Measurements from ENCODE around the gene ADORA2A. TPM values are rescaled to one million over a fixed set of nuclear protein-coding genes. Genes with fewer than 3 reads are reported as not detected.

The ADORA2A gene
- total RNA-seq, 1 donor from 2014 or later = under 0.01 TPM

GRCh38 chr22:24433001-24433827 is 5.8 kb downstream of the ADORA2A start:
- TF ChIP-seq, protein P1, sequence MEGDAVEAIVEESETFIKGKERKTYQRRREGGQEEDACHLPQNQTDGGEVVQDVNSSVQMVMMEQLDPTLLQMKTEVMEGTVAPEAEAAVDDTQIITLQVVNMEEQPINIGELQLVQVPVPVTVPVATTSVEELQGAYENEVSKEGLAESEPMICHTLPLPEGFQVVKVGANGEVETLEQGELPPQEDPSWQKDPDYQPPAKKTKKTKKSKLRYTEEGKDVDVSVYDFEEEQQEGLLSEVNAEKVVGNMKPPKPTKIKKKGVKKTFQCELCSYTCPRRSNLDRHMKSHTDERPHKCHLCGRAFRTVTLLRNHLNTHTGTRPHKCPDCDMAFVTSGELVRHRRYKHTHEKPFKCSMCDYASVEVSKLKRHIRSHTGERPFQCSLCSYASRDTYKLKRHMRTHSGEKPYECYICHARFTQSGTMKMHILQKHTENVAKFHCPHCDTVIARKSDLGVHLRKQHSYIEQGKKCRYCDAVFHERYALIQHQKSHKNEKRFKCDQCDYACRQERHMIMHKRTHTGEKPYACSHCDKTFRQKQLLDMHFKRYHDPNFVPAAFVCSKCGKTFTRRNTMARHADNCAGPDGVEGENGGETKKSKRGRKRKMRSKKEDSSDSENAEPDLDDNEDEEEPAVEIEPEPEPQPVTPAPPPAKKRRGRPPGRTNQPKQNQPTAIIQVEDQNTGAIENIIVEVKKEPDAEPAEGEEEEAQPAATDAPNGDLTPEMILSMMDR (IDR thresholded peaks at IDR 0.05; ENCODE audit: insufficient read depth, low read length, severe bottlenecking) = no peak
- no peak overlapping the region for H3K4me3 ChIP-seq (ENCODE audit: low read depth, low read length)
- DNase-seq (ENCODE audit: low read depth) = no peak
- FAIRE-seq = peak; percentile 87
- H3K27me3 ChIP-seq (ENCODE audit: control insufficient read depth, insufficient read depth, low read length) = no peaks in the 10 kb centered on the region
- H3K36me3 ChIP-seq (ENCODE audit: control insufficient read depth, insufficient read depth, low read length) = no peaks in the 10 kb centered on the region

DNA sequence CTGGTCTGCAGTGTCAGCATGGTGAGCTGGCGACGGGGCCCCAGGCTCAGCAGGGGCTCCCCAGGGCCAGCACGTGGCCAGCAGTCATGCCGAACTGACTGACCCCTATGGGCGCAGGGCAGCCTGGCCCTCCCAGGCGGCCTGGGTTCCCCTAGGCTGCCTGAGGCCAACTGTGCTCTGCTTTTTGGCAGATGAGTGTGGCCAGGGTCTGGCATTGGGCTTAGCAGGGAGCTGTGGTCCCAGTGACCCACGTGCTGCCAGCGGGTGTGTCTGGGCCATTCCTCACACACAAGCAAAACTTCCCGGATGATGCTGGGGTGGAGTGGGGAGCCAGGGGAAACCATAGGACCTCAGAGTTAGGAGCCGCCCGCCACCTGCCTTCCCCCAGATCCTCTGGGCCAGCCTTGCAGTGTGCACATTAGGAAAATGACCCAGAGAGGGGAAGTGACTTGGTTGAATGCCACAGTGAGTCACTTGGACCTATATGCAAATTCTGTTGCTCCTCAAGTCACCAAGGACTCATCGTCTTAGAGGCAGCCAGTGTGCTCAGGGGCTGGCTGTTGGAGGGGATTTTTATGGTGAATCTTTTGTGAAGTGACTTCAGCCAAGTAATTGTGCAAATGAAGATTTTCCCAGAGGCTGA is 6.5 kb downstream of the ADORA2A start:
- no peaks in the 10 kb centered on the region for H3K36me3 ChIP-seq (ENCODE audit: control insufficient read depth, insufficient read depth, low read length)
- TF ChIP-seq, protein P1 (IDR thresholded peaks at IDR 0.05; ENCODE audit: insufficient read depth, low read length, severe bottlenecking) = no peak
- H3K27me3 ChIP-seq (ENCODE audit: control insufficient read depth, insufficient read depth, low read length) = no peaks in the 10 kb centered on the region
- DNase-seq (ENCODE audit: low read depth) (peak; percentile 37), FAIRE-seq (no peak)
- H3K4me3 ChIP-seq (ENCODE audit: low read depth, low read length) = no peak overlapping the region

DNA sequence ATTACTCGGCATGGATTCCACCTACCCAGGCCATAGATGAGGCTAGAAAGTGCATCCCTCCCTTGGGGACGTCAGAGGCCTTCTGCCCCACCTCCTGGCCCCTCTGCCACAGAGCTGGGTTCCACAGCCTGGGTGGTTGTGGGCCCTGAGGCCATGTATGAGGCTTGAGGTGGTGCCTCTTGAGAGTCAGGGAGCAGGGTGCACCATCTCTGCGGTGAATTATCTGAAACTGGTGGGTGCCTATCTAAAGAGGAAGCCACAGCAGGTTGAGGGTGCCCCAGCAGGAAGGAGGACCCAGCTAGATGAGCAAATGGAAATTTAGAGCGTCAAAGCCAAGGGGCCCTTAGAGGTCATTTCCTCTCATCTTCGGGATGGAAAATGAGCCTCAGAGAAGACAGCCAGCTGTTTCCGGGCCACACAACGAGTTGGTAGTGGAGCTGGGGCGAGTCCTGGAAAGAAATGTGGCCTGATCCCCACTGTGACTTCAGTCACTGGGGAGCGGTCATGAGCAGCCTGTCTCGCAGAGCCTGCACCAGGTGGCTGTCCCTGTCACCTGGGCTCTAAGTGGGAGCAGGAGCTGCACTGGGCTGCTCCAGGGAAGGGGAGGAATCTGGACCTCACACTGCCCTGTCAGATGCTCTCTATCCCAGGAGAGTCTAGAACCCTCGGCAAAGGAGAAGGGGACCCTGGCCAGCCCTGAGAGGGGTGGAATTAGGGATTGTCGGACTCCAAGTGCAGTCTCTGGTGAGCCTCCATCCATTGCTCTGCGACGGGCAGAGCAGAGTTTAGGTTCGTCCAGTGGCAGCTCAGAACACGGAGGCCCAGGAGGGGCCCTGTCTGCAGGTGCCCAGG is 7.3 kb downstream of the ADORA2A start:
- FAIRE-seq (peak; percentile 7), DNase-seq (ENCODE audit: low read depth) (no peak)
- Histone ChIP-seq H3K27me3 (ENCODE audit: control insufficient read depth, insufficient read depth, low read length) (no peaks in the 10 kb centered on the region), H3K36me3 (ENCODE audit: control insufficient read depth, insufficient read depth, low read length) (no peaks in the 10 kb centered on the region), H3K4me3 (ENCODE audit: low read depth, low read length) (no peak overlapping the region)
- TF ChIP-seq, protein P1 (IDR thresholded peaks at IDR 0.05; ENCODE audit: insufficient read depth, low read length, severe bottlenecking) = no peak

GRCh38 chr22:24435323-24435645 is 7.9 kb downstream of the ADORA2A start:
- Histone ChIP-seq H3K36me3 (ENCODE audit: control insufficient read depth, insufficient read depth, low read length) (no peaks in the 10 kb centered on the region), H3K4me3 (ENCODE audit: low read depth, low read length) (no peak overlapping the region), H3K27me3 (ENCODE audit: control insufficient read depth, insufficient read depth, low read length) (no peaks in the 10 kb centered on the region)
- TF ChIP-seq, protein P1 (IDR thresholded peaks at IDR 0.05; ENCODE audit: insufficient read depth, low read length, severe bottlenecking) = no peak
- FAIRE-seq = no peak
- no peak for DNase-seq (ENCODE audit: low read depth)

DNA sequence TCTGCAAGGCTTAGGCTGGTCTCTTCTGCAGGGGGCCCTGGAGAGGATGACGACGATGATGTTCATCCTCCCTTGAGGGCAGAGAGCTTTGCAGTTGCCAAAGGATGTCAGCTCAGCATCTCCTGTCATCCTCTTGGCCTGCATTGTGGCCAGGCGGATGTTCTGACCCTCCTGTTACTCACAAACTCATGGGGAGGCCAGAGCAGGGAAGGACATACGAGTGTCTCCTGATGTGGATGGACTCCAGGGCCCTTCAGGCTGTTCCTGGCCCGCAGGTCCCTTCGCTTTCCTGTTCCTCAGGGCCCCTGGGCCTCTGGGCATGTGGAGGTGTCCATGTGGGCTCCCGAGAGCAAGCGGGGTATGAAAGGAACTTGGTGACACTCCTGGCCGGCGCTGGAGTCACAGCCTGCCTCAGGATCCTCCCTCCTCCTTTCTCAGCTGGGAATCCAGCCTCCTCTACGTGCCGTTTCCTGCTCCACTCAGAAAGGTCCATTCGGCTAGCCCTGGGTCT is 8.5 kb downstream of the ADORA2A start:
- no peaks in the 10 kb centered on the region for H3K36me3 ChIP-seq (ENCODE audit: control insufficient read depth, insufficient read depth, low read length)
- H3K4me3 ChIP-seq (ENCODE audit: low read depth, low read length) = no peak overlapping the region
- no peak for DNase-seq (ENCODE audit: low read depth)
- TF ChIP-seq, protein P1 (IDR thresholded peaks at IDR 0.05; ENCODE audit: insufficient read depth, low read length, severe bottlenecking) = no peak
- H3K27me3 ChIP-seq (ENCODE audit: control insufficient read depth, insufficient read depth, low read length) = no peaks in the 10 kb centered on the region
- FAIRE-seq = no peak

Measured in bronchial epithelial cell (primary cell).